NCI-H1694 (cell line): Measurements from ENCODE around the gene FNBP1L.

ENCODE experiments used
- DNase-seq: peaks from one replicate; lab custom pipeline; 2025; lab: John Stamatoyannopoulos, UW

The FNBP1L gene

DNA sequence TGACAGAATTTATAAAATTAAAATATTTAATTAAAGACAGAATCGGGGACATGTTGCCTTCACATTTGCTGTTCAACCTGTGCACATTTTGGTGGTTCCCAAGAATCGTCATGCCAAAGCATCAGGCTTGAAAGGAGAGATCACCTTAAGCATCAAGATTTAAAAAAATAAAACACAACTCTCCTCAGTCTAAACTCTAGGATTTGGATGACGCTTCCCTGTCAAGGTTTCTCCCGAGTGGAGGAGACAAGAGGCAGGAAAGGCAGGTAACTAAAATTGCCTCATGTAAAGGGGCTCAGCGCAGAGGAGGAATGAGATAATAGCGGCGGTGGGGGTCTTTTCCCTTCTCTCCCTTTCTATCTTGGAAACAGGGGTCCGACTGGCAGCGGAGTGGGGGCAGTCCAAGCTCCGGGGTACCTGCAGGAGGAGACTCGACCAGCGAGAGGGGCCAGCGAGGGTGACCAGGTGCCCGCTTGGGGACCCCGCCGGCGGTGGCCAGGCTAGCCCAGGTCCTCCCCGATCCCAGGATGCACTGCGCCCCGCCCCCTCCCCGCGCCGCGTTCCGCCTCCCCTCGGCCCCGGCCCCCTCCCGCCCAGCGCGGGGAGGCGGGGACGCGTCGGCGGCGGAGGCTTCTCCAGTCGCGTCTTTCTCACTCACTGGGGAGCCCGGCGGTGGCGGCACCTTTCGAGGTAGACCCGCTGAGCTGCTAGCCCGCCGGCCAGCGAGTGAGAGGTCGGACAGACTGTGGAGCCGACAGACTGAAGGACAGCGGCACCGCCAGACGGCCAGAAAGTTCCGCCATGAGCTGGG lies at the start of gene FNBP1L:
Gene FNBP1L (plus strand): TSS at position 638 of the 811 bp plus-strand sequence. CDS start 164 bp downstream, at position 802.
- DNase-seq, result peak; percentile 67

GRCh38 chr1:93399781-93400180 lies 48.1 kb upstream of the FNBP1L start:
- DNase-seq, result no peak

- DNase-seq, result no peak
Observed at GRCh38 chr1:93408203-93408602, 39.7 kb upstream of the FNBP1L start.

DNA sequence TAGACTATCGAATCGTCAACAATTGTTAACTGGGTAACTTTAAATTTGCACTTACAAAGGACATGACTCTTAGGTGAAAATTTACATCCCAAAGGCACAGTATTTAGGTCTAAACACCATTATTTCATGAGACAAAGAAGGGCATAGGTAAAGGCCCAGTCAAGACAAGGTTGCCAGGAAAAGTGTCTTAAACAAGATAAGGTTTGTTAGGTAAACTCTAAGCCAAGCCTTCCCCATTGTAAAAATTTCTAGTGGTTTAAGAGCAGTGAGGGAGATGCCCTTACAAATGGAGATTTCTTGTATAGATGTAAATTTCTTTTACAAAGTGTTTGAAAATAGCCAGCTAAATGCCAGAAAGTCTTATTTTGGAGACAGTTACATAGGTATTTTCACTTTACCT lies 36.9 kb upstream of the FNBP1L start:
- DNase-seq, result no peak

- DNase-seq, result no peak
Observed at GRCh38 chr1:93414749-93415148, 33.2 kb upstream of the FNBP1L start.

GRCh38 chr1:93415296-93415695 lies 32.6 kb upstream of the FNBP1L start:
- DNase-seq, result no peak

DNA sequence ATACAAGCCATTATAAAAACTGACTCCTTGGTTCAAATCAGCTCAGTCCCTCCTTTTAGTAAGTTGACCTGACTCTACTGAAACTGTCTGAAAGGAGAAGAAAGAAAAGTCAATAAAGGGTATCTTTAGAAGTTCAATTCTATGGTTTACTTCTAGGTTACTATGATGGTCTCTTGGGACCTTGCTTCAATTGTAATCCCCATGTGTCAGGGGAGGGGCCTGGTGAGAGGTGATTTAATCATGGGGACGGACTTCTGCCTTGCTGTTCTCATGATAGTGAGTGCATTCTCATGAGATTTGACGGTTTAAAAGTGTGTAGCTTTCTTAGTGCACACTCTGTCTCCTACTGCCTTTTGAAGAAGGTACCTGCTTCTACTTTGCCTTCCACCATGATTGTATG lies 31.7 kb upstream of the FNBP1L start:
- DNase-seq, result no peak

- no peak for DNase-seq
Observed at GRCh38 chr1:93419344-93419743, 28.6 kb upstream of the FNBP1L start.

- no peak for DNase-seq
Observed at GRCh38 chr1:93420400-93420799, 27.5 kb upstream of the FNBP1L start.

DNA sequence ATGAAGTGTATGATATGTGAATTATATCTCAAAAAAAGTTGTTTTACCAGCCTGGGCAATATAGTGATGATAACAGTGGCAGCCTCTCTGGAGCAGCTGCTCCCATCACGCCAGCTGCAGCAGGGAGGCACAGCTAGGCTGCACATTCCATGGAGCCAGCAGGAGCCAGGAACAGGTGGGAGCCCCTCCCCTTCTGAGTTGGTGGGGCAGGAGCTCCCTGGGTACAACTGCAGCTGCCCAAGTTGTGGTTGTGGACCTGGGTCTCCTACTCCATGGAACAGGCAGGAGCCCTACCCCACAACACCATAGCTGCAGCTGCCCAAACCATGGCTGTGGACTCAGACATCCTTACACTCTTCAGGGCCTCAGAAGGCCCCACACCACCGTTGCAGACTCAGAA lies 21.7 kb upstream of the FNBP1L start:
- no peak for DNase-seq

DNA sequence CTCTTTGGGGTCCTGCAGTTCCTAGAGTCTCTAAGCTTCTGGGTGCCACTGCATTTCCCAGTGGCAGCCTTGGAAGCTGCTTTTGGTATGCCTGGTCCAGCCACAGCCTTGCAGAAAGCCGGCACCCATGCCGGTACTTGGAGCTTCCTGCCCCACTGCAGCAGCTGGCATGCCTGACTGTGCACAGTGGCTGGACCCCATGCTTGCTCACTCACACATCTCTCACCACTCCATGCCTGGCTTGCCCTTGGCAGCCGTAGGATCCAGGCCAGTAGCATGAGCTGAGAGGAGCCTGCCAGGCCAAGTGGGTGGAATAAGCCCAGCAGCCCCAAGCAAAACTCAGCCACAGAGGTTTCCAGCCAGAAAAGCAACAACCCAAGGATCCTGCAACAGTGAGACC lies 20.3 kb upstream of the FNBP1L start:
- DNase-seq, result no peak

DNA sequence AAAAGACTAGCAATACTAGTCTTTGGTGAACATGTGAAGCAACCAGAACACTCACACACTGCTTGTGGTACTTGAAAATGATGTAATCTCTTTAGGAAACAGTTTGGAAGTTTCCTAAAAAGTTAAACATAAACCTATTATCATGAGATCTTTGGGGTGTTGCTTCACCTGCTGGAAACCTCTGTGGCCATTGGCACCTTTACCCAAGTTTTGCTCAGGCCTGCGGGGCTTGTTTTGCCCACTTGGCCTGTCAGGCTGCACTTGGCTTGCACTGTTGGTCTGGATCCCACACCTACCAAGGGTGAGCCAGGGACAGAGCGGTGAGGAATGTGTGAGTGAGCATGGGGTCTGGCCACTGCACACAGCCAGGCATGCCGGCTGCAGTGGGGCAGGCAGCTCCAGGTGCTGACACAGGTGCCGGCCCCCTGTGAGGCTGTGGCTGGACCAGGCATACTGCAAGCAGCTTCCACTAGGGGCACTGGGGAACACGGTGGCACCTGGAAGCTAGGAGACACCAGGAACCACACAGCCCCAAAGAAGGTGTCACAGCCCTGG lies 14.4 kb upstream of the FNBP1L start:
- no peak for DNase-seq

- no peak for DNase-seq
Observed at GRCh38 chr1:93434088-93434487, 13.8 kb upstream of the FNBP1L start.

GRCh38 chr1:93434987-93435386 lies 12.9 kb upstream of the FNBP1L start:
- DNase-seq, result no peak

DNA sequence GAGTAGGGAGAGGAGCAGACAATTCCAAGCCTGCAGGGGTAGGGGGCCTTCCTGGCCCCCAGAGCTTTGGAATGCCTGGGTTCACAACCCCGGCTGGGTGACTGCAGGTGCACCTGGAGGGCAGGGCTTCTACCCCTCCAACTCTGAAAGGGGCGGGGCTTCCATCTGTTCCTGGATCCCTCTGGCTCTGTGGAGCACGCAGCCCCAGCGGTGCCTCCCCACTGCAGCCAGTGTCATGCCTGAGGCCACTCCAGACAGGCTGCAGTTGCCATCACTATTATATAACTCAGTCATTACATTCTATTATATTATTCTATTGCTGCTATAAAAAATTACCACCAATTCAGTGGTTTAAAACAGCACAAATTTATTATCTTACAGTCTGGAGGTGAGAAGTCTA lies 12.5 kb upstream of the FNBP1L start:
- no peak for DNase-seq

DNA sequence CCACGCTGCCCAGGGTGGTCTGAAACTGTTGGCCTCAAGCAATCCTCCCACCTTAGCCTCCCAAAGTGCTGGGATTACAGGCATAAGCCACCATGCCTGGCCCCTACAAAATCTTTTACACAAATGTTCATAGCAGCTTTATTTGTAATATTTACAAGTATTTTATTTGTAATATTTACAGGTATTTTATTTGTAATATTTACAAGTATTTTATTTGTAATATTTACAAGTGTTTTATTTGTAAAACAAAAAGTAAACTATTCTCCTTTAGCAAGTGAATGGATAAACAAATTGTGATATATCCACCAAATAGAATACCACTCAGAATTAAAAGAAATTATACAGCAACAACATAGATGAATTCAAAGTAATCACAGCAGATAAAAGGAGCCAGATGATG lies 11.4 kb upstream of the FNBP1L start:
- no peak for DNase-seq

DNA sequence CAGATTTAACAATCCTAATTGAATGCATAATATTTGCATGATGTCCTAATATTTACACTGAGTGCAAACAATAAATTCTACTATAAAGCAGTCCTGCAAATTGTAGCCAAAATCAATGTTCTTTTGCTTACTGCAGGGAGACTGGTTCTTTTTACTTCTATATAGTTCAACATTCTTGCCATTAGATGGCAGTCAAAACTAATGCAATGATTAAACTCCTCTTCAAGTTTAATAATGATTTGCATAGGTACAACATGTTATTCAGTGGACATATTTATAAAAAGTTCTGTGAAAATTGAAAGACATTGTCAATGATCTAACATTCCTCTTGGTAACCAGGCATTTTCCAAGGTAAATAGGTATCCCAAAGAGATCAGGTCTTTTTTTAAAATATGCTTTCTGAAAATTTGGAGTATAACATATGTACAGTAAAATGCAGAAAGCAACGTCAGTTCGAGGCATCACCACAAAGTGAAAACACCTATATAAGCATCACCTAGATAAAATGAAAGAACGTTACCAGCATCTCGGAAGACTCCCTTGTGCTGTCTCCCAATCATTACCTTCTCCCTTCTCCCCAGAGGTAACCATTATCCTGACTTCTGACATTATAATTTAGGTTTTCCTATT lies 9.8 kb upstream of the FNBP1L start:
- peak; percentile 67 for DNase-seq

- no peak for DNase-seq
Observed at GRCh38 chr1:93438716-93439115, 9.2 kb upstream of the FNBP1L start.

DNA sequence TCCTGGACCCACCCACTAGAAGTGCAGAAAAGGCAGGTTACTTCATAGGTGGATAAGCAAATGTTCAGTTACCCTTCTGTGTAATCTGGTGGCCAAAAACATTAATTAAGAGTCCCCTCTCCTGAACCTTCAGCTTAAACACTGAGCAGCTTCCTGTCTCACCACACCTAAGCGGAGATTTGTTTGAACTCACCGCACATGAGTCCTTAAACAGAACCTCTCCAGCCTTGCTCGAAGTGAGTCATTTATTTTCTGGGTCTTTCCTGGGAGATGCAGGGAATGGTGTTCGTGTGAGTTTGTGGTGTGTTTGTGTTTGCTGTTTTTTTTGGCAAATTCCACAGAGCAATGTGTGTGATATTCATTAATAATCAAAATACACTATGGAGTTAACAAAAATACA lies 7.6 kb upstream of the FNBP1L start:
- DNase-seq, result no peak

GRCh38 chr1:93440706-93441105 lies 7.2 kb upstream of the FNBP1L start:
- no peak for DNase-seq

DNA sequence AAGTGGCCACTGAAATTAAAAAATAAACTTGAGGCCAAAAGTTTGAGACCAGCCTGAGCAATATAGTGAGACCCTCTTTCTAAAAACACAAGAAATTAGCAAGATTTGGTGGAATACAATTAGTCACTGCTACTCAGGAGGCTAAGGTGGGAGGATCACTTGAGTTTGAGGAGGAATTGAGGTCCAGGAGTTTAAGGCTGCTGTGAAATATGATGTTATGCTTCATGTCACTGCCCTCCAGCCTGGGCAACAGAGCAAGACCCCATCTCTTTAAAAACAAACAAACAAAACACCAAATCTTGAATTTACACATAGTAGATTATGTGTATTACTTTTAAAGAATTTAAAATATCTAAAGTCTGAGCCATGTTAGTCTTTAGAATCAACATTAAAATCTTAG lies 6.3 kb upstream of the FNBP1L start:
- no peak for DNase-seq

DNA sequence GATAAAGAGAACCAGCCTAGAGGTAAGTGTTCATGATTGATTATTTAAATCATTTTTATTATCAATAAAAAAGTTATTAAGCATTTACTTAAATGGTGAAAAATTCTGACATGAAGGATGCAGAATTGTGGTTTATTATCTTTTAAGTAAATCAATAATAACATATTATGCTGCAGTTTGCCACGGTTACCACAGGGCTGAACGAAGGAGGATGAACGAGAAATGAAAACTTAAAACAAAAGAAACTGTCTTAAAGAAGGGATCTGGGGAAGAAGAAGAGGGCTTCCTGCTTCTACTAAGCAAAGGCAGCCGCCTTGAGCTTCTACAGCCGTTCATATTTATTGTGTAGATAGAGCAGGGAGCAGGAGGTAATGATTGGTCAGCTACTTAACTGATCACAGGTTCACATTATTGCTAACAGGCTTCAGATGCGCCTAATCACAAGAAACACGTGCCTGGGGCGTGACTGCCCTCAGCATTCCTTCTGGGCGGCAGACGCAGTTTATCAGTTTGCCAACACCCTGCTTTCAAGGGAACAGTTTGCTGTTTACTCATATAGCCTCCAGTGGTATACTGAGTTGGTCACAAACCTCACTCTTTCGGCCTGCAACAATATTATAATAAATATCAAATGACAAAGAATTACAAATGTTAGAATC lies 5.8 kb upstream of the FNBP1L start:
- no peak for DNase-seq

GRCh38 chr1:93442741-93443140 lies 5.2 kb upstream of the FNBP1L start:
- DNase-seq, result no peak
